PC-9 (cell line): ENCODE results near the gene METTL6. TPM values are rescaled to one million over a fixed set of nuclear protein-coding genes. Genes with fewer than 3 reads are reported as not detected.

ENCODE experiments used
- BruUV-seq: library from RNA; stranded (reverse); fragments of 400-500 nt; replicated peaks from 2 replicates; lab custom pipeline; 2021; lab: Mats Ljungman, UMichigan
- CTCF ChIA-PET: fragments of 300-600 bp; sonication (Branson Sonifier 250); formaldehyde crosslinking; loops from one replicate; lab custom pipeline; 2022; ENCODE audit warnings: antibody characterized with exemption; lab: Charles Lee
- POLR2A ChIA-PET: fragments of 300-600 bp; sonication (Branson Sonifier 250); formaldehyde crosslinking; loops from one replicate; lab custom pipeline; 2022; ENCODE audit warnings: antibody characterized with exemption; ENCODE audit not compliant: unreplicated experiment; lab: Charles Lee
- DNase-seq, 2 experiments: peaks; one replicate each; pipeline versions ENCODE4 v3.0.0 to v3.0.0-alpha.2; 2015 to 2022; ENCODE audit warnings: mixed read lengths in 1 of 2
- H2AFZ ChIP-seq: fragments of 200-600 bp; sonication (generic); 2 replicates; pipeline ENCODE4 v1.8.1; 2017; ENCODE audit warnings: antibody characterized with exemption
- H3F3A ChIP-seq: fragments of 200-600 bp; sonication (generic); 2 replicates; pipeline ENCODE4 v1.8.1; 2017; ENCODE audit warnings: antibody characterized with exemption, mild to moderate bottlenecking, low read depth; ENCODE audit not compliant: insufficient read depth
- H3K27ac ChIP-seq: fragments of 200-600 bp; sonication (generic); 2 replicates; pipeline ENCODE4 v1.6.1; 2016; ENCODE audit warnings: mixed run types
- H3K27me3 ChIP-seq: fragments of 200-600 bp; sonication (generic); 2 replicates; pipeline ENCODE4 v1.6.1; 2016; ENCODE audit warnings: low read depth, mixed run types; ENCODE audit not compliant: insufficient read depth
- H3K36me3 ChIP-seq: fragments of 200-600 bp; sonication (generic); 2 replicates; pipeline ENCODE4 v1.6.1; 2016; ENCODE audit warnings: low read depth, mixed run types
- H3K4me1 ChIP-seq: fragments of 200-600 bp; sonication (generic); replicated peaks from 2 replicates; pipeline ENCODE4 v1.6.1; 2016; ENCODE audit warnings: mixed run types; ENCODE audit not compliant: insufficient read depth
- H3K4me2 ChIP-seq: fragments of 200-600 bp; sonication (generic); 2 replicates; pipeline ENCODE4 v1.6.1; 2017; ENCODE audit warnings: mixed run types
- H3K4me3 ChIP-seq: fragments of 200-600 bp; sonication (generic); 2 replicates; pipeline ENCODE4 v1.6.1; 2016; ENCODE audit warnings: mixed run types
- H3K79me2 ChIP-seq: fragments of 200-600 bp; sonication (generic); 2 replicates; pipeline ENCODE4 v1.6.1; 2017; ENCODE audit warnings: low read depth, mixed run types
- H3K9me2 ChIP-seq: fragments of 200-600 bp; sonication (generic); 2 replicates; pipeline ENCODE4 v1.8.1; 2017; ENCODE audit warnings: mild to moderate bottlenecking; ENCODE audit not compliant: insufficient read depth
- H3K9me3 ChIP-seq: fragments of 200-600 bp; sonication (generic); 2 replicates; pipeline ENCODE4 v1.8.1; 2016; ENCODE audit warnings: low read depth; ENCODE audit not compliant: insufficient read depth
- H4K20me1 ChIP-seq: fragments of 200-600 bp; sonication (generic); 2 replicates; pipeline ENCODE4 v1.8.1; 2017; ENCODE audit not compliant: insufficient read depth
- CTCF ChIP-seq: fragments of 200-600 bp; sonication (generic); conservative IDR thresholded peaks from 2 replicates; pipeline ENCODE4 v1.6.1; 2017; ENCODE audit warnings: mixed run types, antibody characterized with exemption, mild to moderate bottlenecking, moderate library complexity
- EZH2 ChIP-seq: fragments of 200-600 bp; sonication (generic); IDR thresholded peaks from 2 replicates; pipeline ENCODE4 v1.8.0; 2017; ENCODE audit warnings: antibody characterized with exemption, low read depth
- intact Hi-C: fragments of 100-400 bp; cut with micrococcal nuclease; formaldehyde crosslinking; loops from one replicate; pipeline ENCODE4 v1.10.0; 2022; ENCODE audit not compliant: unreplicated experiment
- total RNA-seq: library from RNA; stranded (reverse); gene quantifications from 2 replicates; pipeline ENCODE4 v1.2.3, GENCODE V29; 2021

METTL6 gene
- total RNA-seq, 1 experiment from 2014 or later, result 17.2 TPM

- Histone ChIP-seq H3K27ac (no peak overlapping the region), H3K79me2 (no peaks in the 10 kb centered on the region), H3K36me3 (no peaks in the 10 kb centered on the region), H4K20me1 (no peaks in the 10 kb centered on the region), H3K27me3 (no peaks in the 10 kb centered on the region), H3K9me3 (no peaks in the 10 kb centered on the region), H3K4me2 (no peak overlapping the region), H3K4me1 (0 out of 2 replicates have a peak, but pooled peaks cover 6% of the 10 kb centered on the region), H3K4me3 (no peak overlapping the region), H2AFZ (0 out of 2 replicates have a peak overlapping the region, but pooled peaks have one; percentile 10), H3K9me2 (no peaks in the 10 kb centered on the region), H3F3A (no peaks in the 10 kb centered on the region)
- TF ChIP-seq CTCF (no peak), EZH2 (no peak)
- POLR2A ChIA-PET, result no interaction called here
- intact Hi-C loops, result no loop called here
- CTCF ChIA-PET, result interaction anchor here (0.6 to 0.7 kb wide), 3 partner anchors 9 to 32 kb away, joined by 3 to 7 read pairs (median 3); no protein-coding TSS in a partner anchor
- DNase-seq, result no peak
- no TSS peak for BruUV-seq
These were observed 66.4 kb downstream of the METTL6 start for GRCh38 chr3:15360788-15361493.

Other genes starting within 250 kb of the METTL6 start
- 28.5 and 29.5 TPM in 2 replicates for gene CAPN7, start 221.3 kb downstream of the METTL6 start, total RNA-seq
- 31.6 and 39.3 TPM in 2 replicates for gene SH3BP5, start 95.0 kb downstream of the METTL6 start, total RNA-seq
- gene EAF1, start 54 bp upstream of the METTL6 start, total RNA-seq, result 15.8 and 16.4 TPM in 2 replicates
- gene COLQ, start 94.2 kb upstream of the METTL6 start, total RNA-seq, result 0.79 TPM in 1 of 2 replicates, not detected in the other
- gene HACL1, start 174.0 kb upstream of the METTL6 start, total RNA-seq, result 28.7 and 31.7 TPM in 2 replicates
- gene BTD, start 174.2 kb upstream of the METTL6 start, total RNA-seq, result 15.6 and 18.1 TPM in 2 replicates